B cell (primary cell): ENCODE measurements around the gene PTGFRN. TPM values are rescaled to one million over a fixed set of nuclear protein-coding genes. Genes with fewer than 3 reads are reported as not detected.

Source experiments
- ATAC-seq: fragments of 200-7000 bp; cut with Tn5 transposase; one replicate; pipeline ENCODE4 v1.10.0; 2021; ENCODE audit warnings: low read depth, mild to moderate bottlenecking, moderate number of reproducible peaks, moderate library complexity
- CTCF ChIA-PET: fragments of 350-600 bp; sonication (Branson Sonifier 250); formaldehyde crosslinking; loops from one replicate; lab custom pipeline; 2021; ENCODE audit warnings: antibody characterized with exemption, inconsistent platforms; lab: Charles Lee
- POLR2A ChIA-PET: fragments of 350-600 bp; sonication (Branson Sonifier 250); formaldehyde crosslinking; loops from one replicate; lab custom pipeline; 2021; ENCODE audit warnings: antibody characterized with exemption; lab: Charles Lee
- DNase-seq: peaks from one replicate; pipeline ENCODE4 v3.0.0; 2013
- H2AFZ ChIP-seq: 2 replicates; pipeline ENCODE4 v1.6.1; 2012; ENCODE audit warnings: mild to moderate bottlenecking, low read depth, low read length; ENCODE audit not compliant: insufficient read depth, poor library complexity, severe bottlenecking
- H3K27ac ChIP-seq, 2 donors: 1 replicate in 1 of 2; 2 replicates in 1 of 2; pipeline ENCODE4 v1.5.1; 2012 to 2013; ENCODE audit warnings: low read length in 2 of 2, mild to moderate bottlenecking in 2 of 2, moderate library complexity in 1 of 2
- H3K27me3 ChIP-seq, 4 experiments: fragments of 200-600 bp in 1 of 4; sonication (generic) in 1 of 4; replicated peaks in 1 of 4; 1 replicate in 2 of 4; 2 replicates in 2 of 4; pipeline versions ENCODE4 v1.6.1 to v1.7.0; 2013 to 2016; ENCODE audit warnings: low read length in 3 of 4, mild to moderate bottlenecking in 2 of 4, mixed read lengths in 1 of 4, moderate library complexity in 1 of 4; ENCODE audit not compliant: insufficient read depth in 4 of 4, control insufficient read depth in 3 of 4; ENCODE audit errors: control extremely low read depth in 1 of 4
- H3K36me3 ChIP-seq, 2 experiments: replicated peaks in 1 of 2; 1 replicate in 1 of 2; 2 replicates in 1 of 2; pipeline versions ENCODE4 v1.6.1 to v1.7.1; 2013; ENCODE audit warnings: low read length in 1 of 2; ENCODE audit not compliant: insufficient read depth in 2 of 2, control insufficient read depth in 1 of 2; ENCODE audit errors: control extremely low read depth in 1 of 2, extremely low read depth in 1 of 2
- H3K4me1 ChIP-seq, 2 donors: fragments of 200-600 bp in 1 of 2; sonication (generic) in 1 of 2; 1 replicate in 1 of 2; 2 replicates in 1 of 2; pipeline versions ENCODE4 v1.5.1 to v1.6.1; 2013 to 2017; ENCODE audit warnings: low read length in 2 of 2; ENCODE audit not compliant: control insufficient read depth in 2 of 2, insufficient read depth in 2 of 2
- H3K4me2 ChIP-seq: replicated peaks from 2 replicates; pipeline ENCODE3; 2012; ENCODE audit warnings: mild to moderate bottlenecking, low read depth, low read length; ENCODE audit not compliant: poor library complexity, severe bottlenecking
- H3K4me3 ChIP-seq, 5 experiments: fragments of 200-600 bp in 1 of 5; sonication (generic) in 1 of 5; 1 replicate in 3 of 5; 2 replicates in 2 of 5; pipeline versions ENCODE4 v1.5.1 to v1.7.0; 2011 to 2016; ENCODE audit warnings: low read length in 4 of 5, mild to moderate bottlenecking in 4 of 5, low read depth in 2 of 5, control low read depth in 1 of 5, moderate library complexity in 1 of 5; ENCODE audit not compliant: insufficient read depth in 1 of 5; ENCODE audit errors: control extremely low read depth in 1 of 5, extremely low read depth in 1 of 5
- H3K79me2 ChIP-seq: fragments of 200-600 bp; sonication (generic); one replicate; pipeline ENCODE4 v1.6.0; 2016; ENCODE audit warnings: low read length; ENCODE audit not compliant: control insufficient read depth, insufficient read depth
- H3K9ac ChIP-seq: fragments of 200-600 bp; sonication (generic); 2 replicates; pipeline ENCODE4 v1.6.1; 2017; ENCODE audit warnings: mild to moderate bottlenecking, low read length, moderate library complexity
- H3K9me3 ChIP-seq, 3 donors: one replicate each; pipeline versions ENCODE4 v1.6.1 to v1.7.1; 2013; ENCODE audit warnings: low read length in 2 of 3; ENCODE audit not compliant: control insufficient read depth in 2 of 3, insufficient read depth in 1 of 3; ENCODE audit errors: control extremely low read depth in 1 of 3
- H4K20me1 ChIP-seq: 2 replicates; pipeline ENCODE4 v1.6.0; 2012; ENCODE audit warnings: mild to moderate bottlenecking, low read length; ENCODE audit not compliant: insufficient read depth, control insufficient read depth, poor library complexity, severe bottlenecking
- H3K27ac Mint-ChIP-seq: one replicate; pipeline ENCODE4 v1.8.0; 2021; ENCODE audit warnings: mixed read lengths
- H3K27me3 Mint-ChIP-seq: one replicate; pipeline ENCODE4 v1.8.0; 2021; ENCODE audit warnings: mixed read lengths
- H3K4me1 Mint-ChIP-seq: one replicate; pipeline ENCODE4 v1.8.0; 2021; ENCODE audit warnings: mixed read lengths
- H3K4me3 Mint-ChIP-seq: one replicate; pipeline ENCODE4 v1.8.0; 2021; ENCODE audit warnings: mixed read lengths
- H3K9me3 Mint-ChIP-seq: one replicate; pipeline ENCODE4 v1.8.0; 2022; ENCODE audit warnings: mixed read lengths; ENCODE audit not compliant: insufficient read depth
- EZH2 ChIP-seq: IDR thresholded peaks from 2 replicates; pipeline ENCODE4 v1.6.1; 2012; ENCODE audit warnings: borderline replicate concordance, low read depth, mild to moderate bottlenecking, moderate library complexity, low read length; ENCODE audit not compliant: insufficient read depth, poor library complexity, severe bottlenecking
- WGBS: methylation state at CpG from one replicate; pipeline ENCODE4 v1.1.5; 2013; ENCODE audit warnings: missing lambda C conversion rate; ENCODE audit not compliant: insufficient coverage; 5-methylcytosine and 5-hydroxymethylcytosine counted together
- intact Hi-C: fragments of 100-400 bp; cut with micrococcal nuclease; formaldehyde crosslinking; loops from one replicate; pipeline ENCODE4 v1.10.0; 2022
- polyA plus RNA-seq: library from polyadenylated mRNA; depleted of rRNA; stranded (reverse); fragments of >200 nt; gene quantifications from 2 replicates; pipeline ENCODE4 v1.2.3, GENCODE V29; 2012
- total RNA-seq, 2 donors: library from RNA; stranded (reverse); fragments of 120-200 nt in 1 of 2; gene quantifications; 1 replicate in 1 of 2; 2 replicates in 1 of 2; pipeline versions ENCODE4 v1.2.3 to v1.2.4, GENCODE V29; 2013 to 2022
- TF ChIP-seq, protein P1 (sequence below): fragments of 200-600 bp; IDR thresholded peaks from one replicate; pipeline ENCODE4 v1.8.0; 2022; ENCODE audit warnings: antibody characterized with exemption, mild to moderate bottlenecking

PTGFRN gene
- total and polyA plus RNA-seq, 2 donors (not counting 1 experiment from before 2014, with no cell fraction given): 0.17 TPM; not detected in 1

DNA sequence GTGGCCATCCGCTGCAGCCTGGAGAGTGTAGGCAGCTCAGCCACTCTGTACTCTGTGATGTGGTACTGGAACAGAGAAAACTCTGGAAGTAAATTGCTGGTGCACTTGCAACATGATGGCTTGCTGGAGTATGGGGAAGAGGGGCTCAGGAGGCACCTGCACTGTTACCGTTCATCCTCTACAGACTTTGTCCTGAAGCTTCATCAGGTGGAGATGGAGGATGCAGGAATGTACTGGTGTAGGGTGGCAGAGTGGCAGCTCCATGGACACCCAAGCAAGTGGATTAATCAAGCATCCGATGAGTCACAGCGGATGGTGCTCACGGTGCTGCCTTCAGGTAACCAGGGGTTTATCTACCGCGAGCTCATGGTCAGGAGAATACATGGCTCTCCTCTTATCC, 115.9 kb downstream of the PTGFRN start:
- ChIA-PET CTCF (no interaction called here), POLR2A (no interaction called here)
- Histone ChIP-seq H2AFZ (no peak overlapping the region), H3K27ac (no peak overlapping the region), H3K79me2 (no peaks in the 10 kb centered on the region), H3K27me3 (no peaks in the 10 kb centered on the region), H3K36me3 (no peaks in the 10 kb centered on the region), H4K20me1 (no peaks in the 10 kb centered on the region), H3K4me2 (no peak overlapping the region), H3K9me3 (no peaks in the 10 kb centered on the region), H3K4me3 (no peak overlapping the region), H3K9ac (no peak overlapping the region), H3K4me1 (no peaks in the 10 kb centered on the region)
- Mint-ChIP-seq H3K4me1 (no peaks in the 10 kb centered on the region), H3K27ac (no peak overlapping the region), H3K9me3 (no peaks in the 10 kb centered on the region), H3K27me3 (no peaks in the 10 kb centered on the region), H3K4me3 (no peak overlapping the region)
- intact Hi-C loops: no loop called here
- ATAC-seq: no peak
- 99% methylated on average over 7 of the region's 7 CpGs for WGBS
- DNase-seq: no peak
- TF ChIP-seq, protein P1, sequence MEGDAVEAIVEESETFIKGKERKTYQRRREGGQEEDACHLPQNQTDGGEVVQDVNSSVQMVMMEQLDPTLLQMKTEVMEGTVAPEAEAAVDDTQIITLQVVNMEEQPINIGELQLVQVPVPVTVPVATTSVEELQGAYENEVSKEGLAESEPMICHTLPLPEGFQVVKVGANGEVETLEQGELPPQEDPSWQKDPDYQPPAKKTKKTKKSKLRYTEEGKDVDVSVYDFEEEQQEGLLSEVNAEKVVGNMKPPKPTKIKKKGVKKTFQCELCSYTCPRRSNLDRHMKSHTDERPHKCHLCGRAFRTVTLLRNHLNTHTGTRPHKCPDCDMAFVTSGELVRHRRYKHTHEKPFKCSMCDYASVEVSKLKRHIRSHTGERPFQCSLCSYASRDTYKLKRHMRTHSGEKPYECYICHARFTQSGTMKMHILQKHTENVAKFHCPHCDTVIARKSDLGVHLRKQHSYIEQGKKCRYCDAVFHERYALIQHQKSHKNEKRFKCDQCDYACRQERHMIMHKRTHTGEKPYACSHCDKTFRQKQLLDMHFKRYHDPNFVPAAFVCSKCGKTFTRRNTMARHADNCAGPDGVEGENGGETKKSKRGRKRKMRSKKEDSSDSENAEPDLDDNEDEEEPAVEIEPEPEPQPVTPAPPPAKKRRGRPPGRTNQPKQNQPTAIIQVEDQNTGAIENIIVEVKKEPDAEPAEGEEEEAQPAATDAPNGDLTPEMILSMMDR: no peak
- TF ChIP-seq EZH2: no peak

DNA sequence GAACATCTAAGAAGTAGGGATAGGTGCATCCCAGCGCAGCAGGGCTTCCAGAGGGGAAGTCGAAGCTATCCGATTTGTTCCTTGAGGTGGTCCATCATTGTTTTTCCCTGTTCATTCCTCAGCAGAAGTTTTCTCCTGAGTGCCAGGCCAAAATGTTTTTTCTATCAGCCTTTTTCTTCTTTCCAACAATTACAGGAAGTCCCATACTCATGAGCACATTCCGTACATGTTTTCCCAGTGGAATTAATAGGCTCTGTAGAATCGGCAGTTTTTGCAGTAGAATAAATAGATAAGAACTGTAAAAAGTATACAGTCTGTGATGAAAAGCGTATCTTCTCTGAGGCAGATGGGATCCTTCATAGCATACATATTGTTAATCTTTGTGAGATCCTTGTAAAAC, 116.6 kb downstream of the PTGFRN start:
- no peak overlapping the region for H3K4me3 ChIP-seq
- intact Hi-C loops: no loop called here
- no peaks in the 10 kb centered on the region for H3K9me3 ChIP-seq
- Mint-ChIP-seq H3K9me3 (no peaks in the 10 kb centered on the region), H3K27ac (no peak overlapping the region), H3K4me1 (no peaks in the 10 kb centered on the region), H3K27me3 (no peaks in the 10 kb centered on the region), H3K4me3 (no peak overlapping the region)
- POLR2A ChIA-PET: no interaction called here
- H3K27me3 ChIP-seq: no peaks in the 10 kb centered on the region
- no peak for TF ChIP-seq EZH2
- TF ChIP-seq, protein P1: no peak
- DNase-seq (no peak), ATAC-seq (no peak)
- H3K4me1 ChIP-seq: no peaks in the 10 kb centered on the region
- WGBS: 83% methylated on average over 3 of the region's 6 CpGs
- CTCF ChIA-PET: no interaction called here
- no peak overlapping the region for H3K27ac ChIP-seq
- H3K36me3 ChIP-seq: no peaks in the 10 kb centered on the region
- H4K20me1 ChIP-seq: no peaks in the 10 kb centered on the region
- H2AFZ ChIP-seq: no peak overlapping the region
- no peak overlapping the region for H3K4me2 ChIP-seq
- H3K79me2 ChIP-seq: no peaks in the 10 kb centered on the region
- H3K9ac ChIP-seq: no peak overlapping the region
